ENCODE results near the gene BCORL1. TPM values are rescaled to one million over a fixed set of nuclear protein-coding genes. Genes with fewer than 3 reads are reported as not detected.

The BCORL1 gene
- total RNA-seq, 1 experiment from 2014 or later, result 5.3 TPM

GRCh38 chrX:130081421-130082045, 99.1 kb downstream of the BCORL1 start:
- peak overlapping the region; percentile 58; the same call in 1 of the 2 replicates for H3K9ac ChIP-seq (ENCODE audit: low read length)
- no peak for DNase-seq
- no peak overlapping the region for H3K4me3 ChIP-seq (ENCODE audit: low read length)
- no peak overlapping the region for H2AFZ ChIP-seq (ENCODE audit: low read length)
- peaks cover 48% of the 10 kb centered on the region for H3K4me1 ChIP-seq (ENCODE audit: low read length)
- no peaks in the 10 kb centered on the region for H3K9me2 ChIP-seq (replicated peaks; ENCODE audit: insufficient read depth, low read length)
- H3K27me3 ChIP-seq (ENCODE audit: low read length), result no peaks in the 10 kb centered on the region
- no peak overlapping the region for H3K4me2 ChIP-seq (ENCODE audit: low read depth, low read length, poor library complexity, severe bottlenecking)
- H3K36me3 ChIP-seq (ENCODE audit: insufficient read depth, low read length), result no peaks in the 10 kb centered on the region
- peak overlapping the region; percentile 89 for H3K27ac ChIP-seq (ENCODE audit: low read length)
- H3K79me2 ChIP-seq (ENCODE audit: low read length), result peaks cover 14% of the 10 kb centered on the region
- no peaks in the 10 kb centered on the region for H4K20me1 ChIP-seq (ENCODE audit: insufficient read depth, low read depth, low read length)
- H3K9me3 ChIP-seq (ENCODE audit: low read length), result no peaks in the 10 kb centered on the region

- Histone ChIP-seq H2AFZ (ENCODE audit: low read length) (no peak overlapping the region), H3K9ac (ENCODE audit: low read length) (peak overlapping the region; percentile 58), H3K27ac (ENCODE audit: low read length) (peak overlapping the region; percentile 89), H3K79me2 (ENCODE audit: low read length) (peaks cover 19% of the 10 kb centered on the region), H3K9me2 (replicated peaks; ENCODE audit: insufficient read depth, low read length) (no peaks in the 10 kb centered on the region), H3K36me3 (ENCODE audit: insufficient read depth, low read length) (no peaks in the 10 kb centered on the region), H3K4me3 (ENCODE audit: low read length) (peak overlapping the region; percentile 46; the same call in 1 of the 2 replicates), H3K27me3 (ENCODE audit: low read length) (no peaks in the 10 kb centered on the region), H3K4me2 (ENCODE audit: low read depth, low read length, poor library complexity, severe bottlenecking) (peak overlapping the region; percentile 44), H4K20me1 (ENCODE audit: insufficient read depth, low read depth, low read length) (no peaks in the 10 kb centered on the region), H3K9me3 (ENCODE audit: low read length) (no peaks in the 10 kb centered on the region), H3K4me1 (ENCODE audit: low read length) (peaks cover 57% of the 10 kb centered on the region)
- peak; percentile 62 for DNase-seq
Observed at GRCh38 chrX:130082244-130083106, 100.0 kb downstream of the BCORL1 start.

- Histone ChIP-seq H3K4me3 (ENCODE audit: low read length) (peak overlapping the region; percentile 46; the same call in 1 of the 2 replicates), H3K27me3 (ENCODE audit: low read length) (no peaks in the 10 kb centered on the region), H3K9ac (ENCODE audit: low read length) (peak overlapping the region; percentile 58), H3K36me3 (ENCODE audit: insufficient read depth, low read length) (no peaks in the 10 kb centered on the region), H2AFZ (ENCODE audit: low read length) (no peak overlapping the region), H3K79me2 (ENCODE audit: low read length) (peaks cover 23% of the 10 kb centered on the region), H3K4me1 (ENCODE audit: low read length) (peaks cover 64% of the 10 kb centered on the region), H3K4me2 (ENCODE audit: low read depth, low read length, poor library complexity, severe bottlenecking) (peak overlapping the region; percentile 44), H3K27ac (ENCODE audit: low read length) (peak overlapping the region; percentile 89), H3K9me2 (replicated peaks; ENCODE audit: insufficient read depth, low read length) (no peaks in the 10 kb centered on the region), H4K20me1 (ENCODE audit: insufficient read depth, low read depth, low read length) (no peaks in the 10 kb centered on the region), H3K9me3 (ENCODE audit: low read length) (no peaks in the 10 kb centered on the region)
- no peak for DNase-seq
Observed at GRCh38 chrX:130083107-130083490, 100.7 kb downstream of the BCORL1 start.

DNA sequence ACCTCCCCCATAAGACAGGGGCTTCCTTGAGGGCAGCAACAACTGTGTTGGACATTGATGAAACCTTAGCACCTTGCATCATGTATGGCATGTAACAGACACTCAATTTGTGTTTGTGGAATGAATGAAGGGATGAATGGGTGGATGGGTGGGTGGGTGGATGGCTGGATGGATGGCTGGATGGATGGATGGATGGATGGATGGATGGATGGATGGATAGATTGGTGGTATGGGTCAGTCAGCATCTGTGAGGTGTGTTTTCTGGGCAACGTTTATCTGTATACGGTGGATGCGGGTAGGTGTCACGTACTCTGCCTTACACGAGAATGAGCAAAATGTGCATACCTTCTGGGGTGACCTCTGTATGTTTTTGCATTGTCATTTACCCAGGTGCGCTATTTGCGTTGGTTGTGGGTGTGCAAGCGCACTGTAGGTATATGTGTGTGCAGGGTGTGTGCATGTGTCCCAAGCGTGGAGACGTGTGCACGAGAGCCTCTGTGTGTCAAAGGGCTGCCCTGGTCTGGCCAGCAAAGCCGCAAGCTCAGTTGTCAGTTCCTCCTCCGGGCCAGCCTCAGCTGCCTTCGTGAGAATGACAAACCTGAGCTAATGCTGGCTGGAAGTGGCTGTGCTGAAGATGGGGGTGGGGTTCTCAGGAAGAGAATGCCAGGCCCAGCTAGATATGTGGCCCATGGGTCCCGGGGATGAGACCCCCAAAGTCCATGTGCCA, 101.4 kb downstream of the BCORL1 start:
- Histone ChIP-seq H3K27ac (ENCODE audit: low read length) (peak overlapping the region; percentile 89), H2AFZ (ENCODE audit: low read length) (no peak overlapping the region), H4K20me1 (ENCODE audit: insufficient read depth, low read depth, low read length) (no peaks in the 10 kb centered on the region), H3K79me2 (ENCODE audit: low read length) (peaks cover 30% of the 10 kb centered on the region), H3K4me1 (ENCODE audit: low read length) (peaks cover 67% of the 10 kb centered on the region), H3K9me3 (ENCODE audit: low read length) (no peaks in the 10 kb centered on the region), H3K4me3 (ENCODE audit: low read length) (peak overlapping the region; percentile 31; the same call in 1 of the 2 replicates), H3K9ac (ENCODE audit: low read length) (peak overlapping the region; percentile 58), H3K27me3 (ENCODE audit: low read length) (no peaks in the 10 kb centered on the region), H3K36me3 (ENCODE audit: insufficient read depth, low read length) (no peaks in the 10 kb centered on the region), H3K4me2 (ENCODE audit: low read depth, low read length, poor library complexity, severe bottlenecking) (peak overlapping the region; percentile 44), H3K9me2 (replicated peaks; ENCODE audit: insufficient read depth, low read length) (no peaks in the 10 kb centered on the region)
- peak; percentile 61 for DNase-seq

DNA sequence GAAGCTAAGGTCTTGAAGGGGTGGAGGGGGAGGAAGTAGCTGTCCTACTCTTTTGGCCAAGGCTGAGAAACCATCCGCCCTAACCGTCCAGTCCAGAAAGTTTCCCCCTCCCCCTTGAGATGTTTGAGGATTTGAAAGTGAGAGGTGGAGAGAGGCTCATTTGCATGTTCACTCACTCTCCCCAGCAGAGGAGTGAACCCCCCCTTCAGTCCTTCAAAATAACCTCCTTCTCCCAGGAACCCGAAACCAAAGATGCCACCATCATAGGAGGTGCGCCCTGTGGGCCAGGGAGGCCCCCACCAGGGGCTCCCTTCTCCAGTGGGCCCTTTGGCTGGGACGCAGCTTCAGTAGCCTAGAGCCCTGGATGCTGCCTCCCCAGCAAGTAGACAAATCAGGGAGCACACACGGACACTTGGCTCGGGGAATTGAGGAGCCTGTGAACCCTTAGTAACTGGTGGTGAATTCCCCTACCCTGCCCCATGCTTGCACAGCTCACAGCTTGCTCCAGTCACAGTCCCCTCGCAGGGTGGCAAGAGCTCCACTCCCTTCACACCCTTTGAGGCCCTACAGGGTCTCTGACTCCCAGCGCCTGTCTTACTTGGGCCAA, 102.3 kb downstream of the BCORL1 start:
- no peaks in the 10 kb centered on the region for H4K20me1 ChIP-seq (ENCODE audit: insufficient read depth, low read depth, low read length)
- H3K4me1 ChIP-seq (ENCODE audit: low read length), result peaks cover 69% of the 10 kb centered on the region
- peak overlapping the region; percentile 89 for H3K27ac ChIP-seq (ENCODE audit: low read length)
- H3K9ac ChIP-seq (ENCODE audit: low read length), result peak overlapping the region; percentile 58
- H3K9me3 ChIP-seq (ENCODE audit: low read length), result no peaks in the 10 kb centered on the region
- no peaks in the 10 kb centered on the region for H3K36me3 ChIP-seq (ENCODE audit: insufficient read depth, low read length)
- no peaks in the 10 kb centered on the region for H3K27me3 ChIP-seq (ENCODE audit: low read length)
- peaks cover 36% of the 10 kb centered on the region for H3K79me2 ChIP-seq (ENCODE audit: low read length)
- peak; percentile 81 for DNase-seq
- peak overlapping the region; percentile 31; the same call in 1 of the 2 replicates for H3K4me3 ChIP-seq (ENCODE audit: low read length)
- H3K9me2 ChIP-seq (replicated peaks; ENCODE audit: insufficient read depth, low read length), result no peaks in the 10 kb centered on the region
- no peak overlapping the region for H2AFZ ChIP-seq (ENCODE audit: low read length)
- H3K4me2 ChIP-seq (ENCODE audit: low read depth, low read length, poor library complexity, severe bottlenecking), result peak overlapping the region; percentile 44

DNA sequence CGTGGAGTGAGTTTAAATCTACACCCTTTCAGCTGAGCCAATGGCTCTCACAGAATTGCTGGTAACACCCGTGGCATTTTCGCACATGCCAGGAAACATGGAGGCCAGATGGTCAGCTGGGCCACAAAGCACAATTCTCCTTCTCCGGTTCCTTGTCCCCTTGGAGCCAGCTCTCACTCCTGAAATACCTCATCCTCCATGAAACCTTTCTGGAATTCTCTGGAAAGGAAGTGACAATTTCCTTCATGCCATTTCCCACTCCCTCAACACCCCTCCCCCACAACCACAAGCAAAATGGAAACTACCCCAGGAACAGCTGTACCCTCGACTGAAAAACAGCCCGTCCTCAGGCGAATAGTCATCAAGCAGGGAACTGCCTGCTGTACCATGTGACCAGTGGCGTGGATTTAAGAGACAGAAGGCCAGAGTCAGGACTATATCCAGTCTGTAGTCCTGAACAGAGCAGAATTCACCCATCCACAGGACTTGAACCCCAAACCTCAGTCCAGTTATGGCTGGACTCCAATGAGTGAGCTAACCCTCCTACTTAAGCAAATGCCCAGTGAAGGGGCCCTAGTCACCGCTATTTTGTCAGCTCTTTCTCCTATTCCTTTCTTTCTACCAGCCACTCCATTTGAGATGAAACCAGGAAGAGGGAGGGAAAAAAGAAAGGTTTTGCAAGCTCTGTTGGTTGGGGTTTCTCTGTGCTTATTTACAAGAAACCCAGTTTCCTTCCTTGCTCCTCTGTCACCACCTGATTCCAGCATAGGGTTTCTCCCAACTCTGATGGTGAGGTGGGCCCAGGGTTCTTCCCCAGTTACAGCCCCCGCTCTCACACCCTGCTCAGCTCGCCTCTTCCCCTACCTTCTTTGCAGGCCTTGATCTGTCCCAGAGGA, 103.4 kb downstream of the BCORL1 start:
- H3K9me3 ChIP-seq (ENCODE audit: low read length), result no peaks in the 10 kb centered on the region
- no peaks in the 10 kb centered on the region for H3K27me3 ChIP-seq (ENCODE audit: low read length)
- peak overlapping the region; percentile 31 for H3K4me3 ChIP-seq (ENCODE audit: low read length)
- H3K9ac ChIP-seq (ENCODE audit: low read length), result peak overlapping the region; percentile 58
- peak overlapping the region; percentile 44 for H3K4me2 ChIP-seq (ENCODE audit: low read depth, low read length, poor library complexity, severe bottlenecking)
- peaks cover 42% of the 10 kb centered on the region for H3K79me2 ChIP-seq (ENCODE audit: low read length)
- H3K27ac ChIP-seq (ENCODE audit: low read length), result peak overlapping the region; percentile 89
- peaks cover 72% of the 10 kb centered on the region for H3K4me1 ChIP-seq (ENCODE audit: low read length)
- no peaks in the 10 kb centered on the region for H3K36me3 ChIP-seq (ENCODE audit: insufficient read depth, low read length)
- DNase-seq, result no peak
- H2AFZ ChIP-seq (ENCODE audit: low read length), result no peak overlapping the region
- no peaks in the 10 kb centered on the region for H4K20me1 ChIP-seq (ENCODE audit: insufficient read depth, low read depth, low read length)
- no peaks in the 10 kb centered on the region for H3K9me2 ChIP-seq (replicated peaks; ENCODE audit: insufficient read depth, low read length)

DNA sequence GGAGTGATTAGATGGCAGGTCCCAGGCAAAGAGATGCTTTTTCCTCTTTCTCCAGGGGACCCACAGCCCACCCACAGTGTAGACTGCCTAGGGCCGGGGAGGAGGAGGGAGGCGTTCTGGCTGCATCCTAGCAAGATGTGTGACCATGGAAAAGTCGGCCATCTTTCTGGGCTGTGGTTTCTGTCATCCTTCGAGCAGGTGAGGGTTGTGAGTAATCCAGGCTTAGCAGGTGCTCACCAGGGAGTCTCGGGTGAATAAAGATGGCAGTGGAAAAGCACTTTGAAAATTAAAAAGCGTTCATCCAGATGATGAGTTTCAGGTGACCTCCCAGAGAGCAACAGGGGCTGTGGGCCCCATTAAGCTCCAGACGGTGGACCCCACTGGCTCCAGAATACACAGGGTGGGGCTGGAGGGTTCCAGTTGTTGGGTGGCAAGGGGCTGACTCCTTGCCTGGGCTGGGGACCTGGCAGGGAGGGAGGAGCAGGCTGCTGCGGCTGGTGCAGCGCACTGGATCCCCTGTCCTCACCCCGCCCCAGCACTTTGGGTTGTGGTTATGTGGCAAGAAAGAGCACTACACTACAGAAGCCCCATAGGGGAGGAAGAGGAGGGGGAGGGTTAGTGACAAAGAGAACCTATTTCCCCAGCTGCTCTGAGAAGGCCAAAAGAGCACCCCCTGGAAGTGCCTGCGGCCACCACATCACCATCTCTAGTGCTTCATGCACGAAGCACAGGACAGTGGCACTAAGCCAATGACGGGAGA, 104.2 kb downstream of the BCORL1 start:
- Histone ChIP-seq H3K9ac (ENCODE audit: low read length) (peak overlapping the region; percentile 58), H3K79me2 (ENCODE audit: low read length) (peaks cover 48% of the 10 kb centered on the region), H2AFZ (ENCODE audit: low read length) (no peak overlapping the region)

More for the DNA sequence above, 104.2 kb downstream of the BCORL1 start:
- no peaks in the 10 kb centered on the region for H3K27me3 ChIP-seq (ENCODE audit: low read length)
- H3K9me3 ChIP-seq (ENCODE audit: low read length), result no peaks in the 10 kb centered on the region
- H3K27ac ChIP-seq (ENCODE audit: low read length), result peak overlapping the region; percentile 89
- no peaks in the 10 kb centered on the region for H3K9me2 ChIP-seq (replicated peaks; ENCODE audit: insufficient read depth, low read length)
- peak; percentile 67 for DNase-seq
- peaks cover 75% of the 10 kb centered on the region for H3K4me1 ChIP-seq (ENCODE audit: low read length)
- H3K4me3 ChIP-seq (ENCODE audit: low read length), result peak overlapping the region; percentile 31; the same call in 1 of the 2 replicates
- H4K20me1 ChIP-seq (ENCODE audit: insufficient read depth, low read depth, low read length), result no peaks in the 10 kb centered on the region
- H3K4me2 ChIP-seq (ENCODE audit: low read depth, low read length, poor library complexity, severe bottlenecking), result peak overlapping the region; percentile 44
- no peaks in the 10 kb centered on the region for H3K36me3 ChIP-seq (ENCODE audit: insufficient read depth, low read length)
